Measurements from ENCODE around the gene MTO1. TPM values are rescaled to one million over a fixed set of nuclear protein-coding genes. Genes with fewer than 3 reads are reported as not detected.

The MTO1 gene
- total RNA-seq, 1 experiment from 2014 or later = 32.4 TPM

GRCh38 chr6:73519926-73520687, 58.6 kb downstream of the MTO1 start (continued):
- TF ChIP-seq MLX (CRISPR knock-in tag; IDR thresholded peaks at IDR 0.05) (0 out of 2 replicates have a peak, but pooled peaks have one; percentile 55), ZMAT4 (CRISPR knock-in tag; IDR thresholded peaks at IDR 0.05) (peak; percentile 40; the same call in 1 of the 2 replicates), CDX4 (CRISPR knock-in tag; IDR thresholded peaks at IDR 0.05; ENCODE audit: borderline replicate concordance) (peak; percentile 84; the same call in 1 of the 2 replicates), GRHL2 (CRISPR knock-in tag; IDR thresholded peaks at IDR 0.05; ENCODE audit: insufficient replicate concordance, severe bottlenecking) (no peak), SMAD3 (CRISPR knock-in tag; IDR thresholded peaks at IDR 0.05; ENCODE audit: borderline replicate concordance) (peak; percentile 55), FOXJ3 (CRISPR knock-in tag; IDR thresholded peaks at IDR 0.05; ENCODE audit: borderline replicate concordance) (no peak), USF1 (CRISPR knock-in tag; IDR thresholded peaks at IDR 0.05) (no peak), ZNF263 (CRISPR knock-in tag; IDR thresholded peaks at IDR 0.05; ENCODE audit: low read depth) (peak; percentile 87; the same call in 1 of the 2 replicates), ZNF232 (CRISPR knock-in tag; IDR thresholded peaks at IDR 0.05) (peak; percentile 66), STAT6 (CRISPR knock-in tag; conservative IDR thresholded peaks at IDR 0.05; ENCODE audit: low read depth) (no peak), HMGXB4 (CRISPR knock-in tag; IDR thresholded peaks at IDR 0.05) (no peak), ZNF138 (CRISPR knock-in tag; conservative IDR thresholded peaks at IDR 0.05) (no peak), ZNF425 (CRISPR knock-in tag; conservative IDR thresholded peaks at IDR 0.05) (peak; percentile 64), AR (CRISPR knock-in tag; IDR thresholded peaks at IDR 0.05) (peak; percentile 85; the same call in 1 of the 2 replicates), ZNF671 (CRISPR knock-in tag; IDR thresholded peaks at IDR 0.05) (peak; percentile 92; the same call in 1 of the 2 replicates), ZNF121 (CRISPR knock-in tag; IDR thresholded peaks at IDR 0.05) (no peak), FOXP1 (CRISPR knock-in tag; IDR thresholded peaks at IDR 0.05; ENCODE audit: borderline replicate concordance) (peak; percentile 72; the same call in 1 of the 2 replicates), FOXK1 (CRISPR knock-in tag; IDR thresholded peaks at IDR 0.05) (peak; percentile 60), JUN (CRISPR knock-in tag; IDR thresholded peaks at IDR 0.05) (no peak), ZNF396 (CRISPR knock-in tag; IDR thresholded peaks at IDR 0.05; ENCODE audit: borderline replicate concordance) (no peak), RELA (CRISPR knock-in tag; IDR thresholded peaks at IDR 0.05; ENCODE audit: borderline replicate concordance) (0 out of 2 replicates have a peak, but pooled peaks have one; percentile 2), ZNF423 (CRISPR knock-in tag; IDR thresholded peaks at IDR 0.05) (no peak), IRF1 (CRISPR knock-in tag; IDR thresholded peaks at IDR 0.05) (no peak; the same call in 1 of the 2 replicates), ZBTB21 (CRISPR knock-in tag; IDR thresholded peaks at IDR 0.05; ENCODE audit: borderline replicate concordance) (no peak), NFATC4 (CRISPR knock-in tag; IDR thresholded peaks at IDR 0.05) (peak; percentile 94)

Measured in WTC11 (cell line).